SK-N-MC (cell line): ENCODE data around the gene ERLIN1.

ENCODE experiments used
- EZH2 ChIP-seq: fragments of 200-600 bp; sonication (generic); IDR thresholded peaks from one replicate; pipeline ENCODE4 v1.6.1; 2017; ENCODE audit warnings: antibody characterized with exemption
- POLR2AphosphoS5 ChIP-seq: IDR thresholded peaks from 2 replicates; pipeline ENCODE4 v1.6.1; 2012; ENCODE audit warnings: mild to moderate bottlenecking, low read depth, low read length, borderline replicate concordance

DNA sequence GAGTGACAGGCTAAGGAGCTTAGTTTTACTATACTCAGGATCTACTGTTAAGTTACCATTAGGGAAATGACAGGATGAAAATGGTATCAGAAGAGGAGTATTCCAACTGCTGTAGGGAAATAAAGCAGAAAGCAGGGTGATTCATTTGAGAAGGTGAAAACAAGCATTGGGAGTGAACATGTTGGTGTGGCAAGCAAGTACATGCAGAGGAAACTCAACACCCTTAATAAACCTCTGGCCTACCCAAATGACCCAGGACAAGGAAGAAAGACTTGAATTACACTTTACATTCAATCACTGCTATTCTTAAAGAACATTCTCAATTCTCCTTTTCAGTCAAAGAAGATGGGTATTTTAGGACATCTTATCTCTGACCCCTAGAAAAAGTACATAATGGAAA lies 28.7 kb downstream of the ERLIN1 start:
- no peak for TF ChIP-seq EZH2
- no peak for TF ChIP-seq POLR2AphosphoS5
